Neural cell (in vitro differentiated cells): Measurements from ENCODE around the gene ACOT8. TPM values are rescaled to one million over a fixed set of nuclear protein-coding genes. Genes with fewer than 3 reads are reported as not detected.

Experiments used
- H2AFZ ChIP-seq: fragments of 200-600, 300-800 bp; sonication (generic), shearing (Covaris generic); 2 replicates; pipeline ENCODE4 v1.6.0; 2014; ENCODE audit warnings: low read depth, mild to moderate bottlenecking, antibody characterized with exemption, low read length, moderate library complexity
- H3F3A ChIP-seq: fragments of 200-600 bp; shearing (Covaris generic); 2 replicates; pipeline ENCODE4 v1.6.1; 2016; ENCODE audit warnings: mild to moderate bottlenecking, moderate library complexity, mixed read lengths, antibody characterized with exemption, low read length; ENCODE audit not compliant: insufficient read depth, poor library complexity, severe bottlenecking
- H3K27ac ChIP-seq: fragments of 200-600, 300-800 bp; sonication (generic), shearing (Covaris generic); 2 replicates; pipeline ENCODE4 v1.5.1; 2014; ENCODE audit warnings: mild to moderate bottlenecking, low read length, moderate library complexity
- H3K27me3 ChIP-seq: fragments of 300-800, 200-600 bp; sonication (generic), shearing (Covaris generic); 2 replicates; pipeline ENCODE4 v1.6.0; 2014; ENCODE audit warnings: mild to moderate bottlenecking, low read depth, low read length, moderate library complexity; ENCODE audit not compliant: insufficient read depth
- H3K36me3 ChIP-seq: fragments of 300-800, 200-600 bp; sonication (generic), shearing (Covaris generic); 2 replicates; pipeline ENCODE4 v1.5.1; 2014; ENCODE audit warnings: mild to moderate bottlenecking, antibody characterized with exemption, low read length, moderate library complexity; ENCODE audit not compliant: insufficient read depth
- H3K4me2 ChIP-seq: fragments of 300-800, 200-600 bp; sonication (generic), shearing (Covaris generic); 2 replicates; pipeline ENCODE4 v1.6.0; 2014; ENCODE audit warnings: mild to moderate bottlenecking, low read length
- H3K4me3 ChIP-seq: fragments of 300-800, 200-600 bp; sonication (generic), shearing (Covaris generic); 2 replicates; pipeline ENCODE4 v1.5.1; 2014; ENCODE audit warnings: mild to moderate bottlenecking, low read length, moderate library complexity
- H3K79me2 ChIP-seq: fragments of 200-600 bp; shearing (Covaris generic); replicated peaks from 2 replicates; pipeline ENCODE4 v1.6.0; 2014; ENCODE audit warnings: mild to moderate bottlenecking, low read length, moderate library complexity; ENCODE audit not compliant: insufficient read depth
- H3K9ac ChIP-seq: fragments of 300-800, 200-600 bp; sonication (generic), shearing (Covaris generic); 2 replicates; pipeline ENCODE4 v1.6.1; 2016; ENCODE audit warnings: mild to moderate bottlenecking, low read length, mixed read lengths
- H3K9me2 ChIP-seq: fragments of 200-600 bp; shearing (Covaris generic); 2 replicates; pipeline ENCODE4 v1.6.1; 2016; ENCODE audit warnings: mild to moderate bottlenecking, low read length, mixed read lengths; ENCODE audit not compliant: insufficient read depth
- H3K9me3 ChIP-seq: fragments of 200-600, 300-800 bp; sonication (generic), shearing (Covaris generic); 2 replicates; pipeline ENCODE4 v1.6.1; 2016; ENCODE audit warnings: mild to moderate bottlenecking, mixed run types, low read length, moderate library complexity, mixed read lengths
- H4K20me1 ChIP-seq: fragments of 200-600 bp; shearing (Covaris generic); 2 replicates; pipeline ENCODE4 v1.6.1; 2016; ENCODE audit warnings: mild to moderate bottlenecking, mixed run types; ENCODE audit not compliant: insufficient read depth
- EP300 ChIP-seq: fragments of 450-650 bp; conservative IDR thresholded peaks from 2 replicates; pipeline ENCODE4 v1.6.1; 2014; ENCODE audit warnings: antibody characterized with exemption, mild to moderate bottlenecking, moderate library complexity; ENCODE audit not compliant: poor library complexity, severe bottlenecking
- MXI1 ChIP-seq: fragments of 450-650 bp; conservative IDR thresholded peaks from 2 replicates; pipeline ENCODE4 v1.6.1; 2014; ENCODE audit warnings: antibody characterized with exemption, mild to moderate bottlenecking; ENCODE audit not compliant: poor library complexity, severe bottlenecking
- POLR2AphosphoS5 ChIP-seq: IDR thresholded peaks from 2 replicates; pipeline ENCODE4 v1.6.1; 2012
- RAD21 ChIP-seq: fragments of 450-650 bp; conservative IDR thresholded peaks from 2 replicates; pipeline ENCODE4 v1.6.1; 2014; ENCODE audit warnings: antibody characterized with exemption, mild to moderate bottlenecking, moderate library complexity
- SMC3 ChIP-seq: fragments of 450-650 bp; conservative IDR thresholded peaks from 2 replicates; pipeline ENCODE4 v1.6.1; 2014; ENCODE audit warnings: antibody characterized with exemption, mild to moderate bottlenecking, moderate library complexity; ENCODE audit not compliant: poor library complexity
- TAF1 ChIP-seq: IDR thresholded peaks from 2 replicates; pipeline ENCODE4 v1.6.1; 2012; ENCODE audit warnings: low read depth
- polyA plus RNA-seq: library from polyadenylated mRNA; depleted of rRNA; stranded (reverse); fragments of >200 nt; gene quantifications from 2 replicates; pipeline ENCODE4 v1.2.3, GENCODE V29; 2014
- TF ChIP-seq, protein P1 (sequence below): IDR thresholded peaks from 2 replicates; pipeline ENCODE4 v1.6.1; 2012; ENCODE audit warnings: borderline replicate concordance
- TF ChIP-seq, protein P2 (sequence below): fragments of 450-650 bp; IDR thresholded peaks from 2 replicates; pipeline ENCODE4 v1.5.1; 2014; ENCODE audit warnings: antibody characterized with exemption, mild to moderate bottlenecking, moderate library complexity; ENCODE audit not compliant: poor library complexity, severe bottlenecking

Gene ACOT8
- polyA plus RNA-seq, 1 donor from 2014 or later: 68.7 TPM

DNA sequence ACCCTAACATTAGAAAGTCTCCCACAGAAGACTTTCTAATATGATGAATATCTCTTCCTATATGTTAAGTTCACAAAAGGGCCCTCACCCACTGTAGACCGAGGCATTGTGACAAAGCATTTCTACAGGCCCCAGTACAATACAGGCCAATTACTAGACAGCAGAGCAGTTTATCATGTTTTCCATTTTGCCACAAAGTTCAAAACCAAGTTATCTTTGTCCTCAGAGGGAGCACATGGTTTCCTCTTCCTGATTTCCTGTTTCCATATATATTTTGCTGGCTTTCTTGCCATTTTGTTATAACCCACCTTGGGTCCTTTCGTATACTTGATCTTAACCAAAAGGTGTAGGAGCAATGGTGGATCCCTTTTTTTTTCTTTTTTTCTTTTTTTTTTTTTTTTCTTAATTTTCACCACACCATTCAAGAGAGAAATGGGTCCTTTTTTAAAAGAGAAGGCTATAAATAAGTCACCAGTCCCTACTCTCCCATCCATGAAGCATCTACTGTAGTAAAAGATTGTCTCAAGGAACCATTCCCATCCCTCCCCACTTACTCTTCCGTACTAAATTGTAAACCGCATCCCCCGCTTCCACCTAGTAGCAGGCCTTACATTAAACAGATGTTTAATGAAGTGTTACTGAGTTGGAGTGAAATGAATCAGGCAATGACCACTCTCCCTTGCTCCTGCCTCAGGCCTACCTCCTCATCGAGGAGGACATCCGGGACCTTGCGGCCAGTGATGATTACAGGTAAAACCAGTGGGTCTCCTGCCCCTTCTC, 46.8 kb downstream of the ACOT8 start:
- no peaks in the 10 kb centered on the region for H3K9me3 ChIP-seq
- peaks cover 9% of the 10 kb centered on the region for H3K79me2 ChIP-seq
- no peak overlapping the region for H2AFZ ChIP-seq
- H3F3A ChIP-seq: no peaks in the 10 kb centered on the region
- no peak overlapping the region for H3K9ac ChIP-seq
- H3K27me3 ChIP-seq: no peaks in the 10 kb centered on the region
- TF ChIP-seq MXI1: no peak
- TF ChIP-seq, protein P1, sequence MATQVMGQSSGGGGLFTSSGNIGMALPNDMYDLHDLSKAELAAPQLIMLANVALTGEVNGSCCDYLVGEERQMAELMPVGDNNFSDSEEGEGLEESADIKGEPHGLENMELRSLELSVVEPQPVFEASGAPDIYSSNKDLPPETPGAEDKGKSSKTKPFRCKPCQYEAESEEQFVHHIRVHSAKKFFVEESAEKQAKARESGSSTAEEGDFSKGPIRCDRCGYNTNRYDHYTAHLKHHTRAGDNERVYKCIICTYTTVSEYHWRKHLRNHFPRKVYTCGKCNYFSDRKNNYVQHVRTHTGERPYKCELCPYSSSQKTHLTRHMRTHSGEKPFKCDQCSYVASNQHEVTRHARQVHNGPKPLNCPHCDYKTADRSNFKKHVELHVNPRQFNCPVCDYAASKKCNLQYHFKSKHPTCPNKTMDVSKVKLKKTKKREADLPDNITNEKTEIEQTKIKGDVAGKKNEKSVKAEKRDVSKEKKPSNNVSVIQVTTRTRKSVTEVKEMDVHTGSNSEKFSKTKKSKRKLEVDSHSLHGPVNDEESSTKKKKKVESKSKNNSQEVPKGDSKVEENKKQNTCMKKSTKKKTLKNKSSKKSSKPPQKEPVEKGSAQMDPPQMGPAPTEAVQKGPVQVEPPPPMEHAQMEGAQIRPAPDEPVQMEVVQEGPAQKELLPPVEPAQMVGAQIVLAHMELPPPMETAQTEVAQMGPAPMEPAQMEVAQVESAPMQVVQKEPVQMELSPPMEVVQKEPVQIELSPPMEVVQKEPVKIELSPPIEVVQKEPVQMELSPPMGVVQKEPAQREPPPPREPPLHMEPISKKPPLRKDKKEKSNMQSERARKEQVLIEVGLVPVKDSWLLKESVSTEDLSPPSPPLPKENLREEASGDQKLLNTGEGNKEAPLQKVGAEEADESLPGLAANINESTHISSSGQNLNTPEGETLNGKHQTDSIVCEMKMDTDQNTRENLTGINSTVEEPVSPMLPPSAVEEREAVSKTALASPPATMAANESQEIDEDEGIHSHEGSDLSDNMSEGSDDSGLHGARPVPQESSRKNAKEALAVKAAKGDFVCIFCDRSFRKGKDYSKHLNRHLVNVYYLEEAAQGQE: no peak
- TF ChIP-seq TAF1: no peak
- TF ChIP-seq SMC3: no peak
- no peak for TF ChIP-seq POLR2AphosphoS5
- TF ChIP-seq RAD21: no peak
- TF ChIP-seq EP300: no peak
- TF ChIP-seq, protein P2, sequence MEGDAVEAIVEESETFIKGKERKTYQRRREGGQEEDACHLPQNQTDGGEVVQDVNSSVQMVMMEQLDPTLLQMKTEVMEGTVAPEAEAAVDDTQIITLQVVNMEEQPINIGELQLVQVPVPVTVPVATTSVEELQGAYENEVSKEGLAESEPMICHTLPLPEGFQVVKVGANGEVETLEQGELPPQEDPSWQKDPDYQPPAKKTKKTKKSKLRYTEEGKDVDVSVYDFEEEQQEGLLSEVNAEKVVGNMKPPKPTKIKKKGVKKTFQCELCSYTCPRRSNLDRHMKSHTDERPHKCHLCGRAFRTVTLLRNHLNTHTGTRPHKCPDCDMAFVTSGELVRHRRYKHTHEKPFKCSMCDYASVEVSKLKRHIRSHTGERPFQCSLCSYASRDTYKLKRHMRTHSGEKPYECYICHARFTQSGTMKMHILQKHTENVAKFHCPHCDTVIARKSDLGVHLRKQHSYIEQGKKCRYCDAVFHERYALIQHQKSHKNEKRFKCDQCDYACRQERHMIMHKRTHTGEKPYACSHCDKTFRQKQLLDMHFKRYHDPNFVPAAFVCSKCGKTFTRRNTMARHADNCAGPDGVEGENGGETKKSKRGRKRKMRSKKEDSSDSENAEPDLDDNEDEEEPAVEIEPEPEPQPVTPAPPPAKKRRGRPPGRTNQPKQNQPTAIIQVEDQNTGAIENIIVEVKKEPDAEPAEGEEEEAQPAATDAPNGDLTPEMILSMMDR: no peak
- H3K36me3 ChIP-seq: peaks cover 10% of the 10 kb centered on the region
- H3K27ac ChIP-seq: no peak overlapping the region
- H3K9me2 ChIP-seq: no peaks in the 10 kb centered on the region
- no peak overlapping the region for H3K4me2 ChIP-seq
- no peak overlapping the region for H3K4me3 ChIP-seq
- H4K20me1 ChIP-seq: no peaks in the 10 kb centered on the region

DNA sequence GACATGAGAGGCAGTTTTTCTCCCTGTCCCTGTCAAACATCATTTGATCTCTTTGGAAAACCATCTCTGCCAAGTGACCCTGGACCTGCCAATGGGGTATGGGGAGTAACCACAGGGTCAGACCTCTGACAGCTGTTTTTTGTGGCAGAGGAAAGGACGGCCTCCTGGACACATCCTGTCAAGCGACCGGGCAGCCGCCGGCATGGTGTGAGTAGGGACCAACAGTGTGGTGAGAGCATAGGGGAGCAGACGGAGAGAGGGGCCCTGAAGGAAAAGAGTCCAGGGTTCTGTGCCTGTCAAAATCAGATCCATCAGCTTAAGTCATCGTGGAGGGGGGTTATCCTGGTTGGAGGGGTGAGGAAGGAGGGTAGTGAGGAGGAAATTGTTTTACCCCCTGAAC, 55.3 kb downstream of the ACOT8 start:
- no peak overlapping the region for H3K4me3 ChIP-seq
- H3K36me3 ChIP-seq: peaks cover 6% of the 10 kb centered on the region
- H3K27me3 ChIP-seq: no peaks in the 10 kb centered on the region
- H3K79me2 ChIP-seq: no peaks in the 10 kb centered on the region
- no peak for TF ChIP-seq EP300
- TF ChIP-seq RAD21: no peak
- TF ChIP-seq MXI1: no peak
- TF ChIP-seq, protein P1: no peak
- TF ChIP-seq, protein P2: no peak
- no peaks in the 10 kb centered on the region for H3K9me2 ChIP-seq
- no peaks in the 10 kb centered on the region for H3K9me3 ChIP-seq
- no peak overlapping the region for H3K4me2 ChIP-seq
- no peak overlapping the region for H3K27ac ChIP-seq
- H2AFZ ChIP-seq: no peak overlapping the region
- H3F3A ChIP-seq: no peaks in the 10 kb centered on the region
- no peak overlapping the region for H3K9ac ChIP-seq
- H4K20me1 ChIP-seq: no peaks in the 10 kb centered on the region
